SJCRH30 (cell line): Measurements from ENCODE around the gene VASH1. TPM values are rescaled to one million over a fixed set of nuclear protein-coding genes. Genes with fewer than 3 reads are reported as not detected.

Source experiments
- DNase-seq, 2 experiments: peaks; one replicate each; pipeline ENCODE4 v3.0.0-alpha.2; 2015 to 2020
- H3K27ac ChIP-seq: fragments of 250-450 bp; sonication (Bioruptor Pico); 2 replicates; pipeline ENCODE4 v1.5.1; 2020; ENCODE audit warnings: mild to moderate bottlenecking, moderate library complexity
- H3K27me3 ChIP-seq: fragments of 250-450 bp; sonication (Bioruptor Pico); 2 replicates; pipeline ENCODE4 v1.5.1; 2020; ENCODE audit warnings: mild to moderate bottlenecking, moderate library complexity
- H3K36me3 ChIP-seq: fragments of 250-450 bp; sonication (Bioruptor Pico); 2 replicates; pipeline ENCODE4 v1.5.1; 2020; ENCODE audit warnings: mild to moderate bottlenecking, moderate library complexity
- H3K4me1 ChIP-seq: fragments of 250-450 bp; sonication (Bioruptor Pico); 2 replicates; pipeline ENCODE4 v1.5.1; 2020; ENCODE audit warnings: mild to moderate bottlenecking, moderate library complexity
- H3K4me3 ChIP-seq: fragments of 250-450 bp; sonication (Bioruptor Pico); 2 replicates; pipeline ENCODE4 v1.5.1; 2020; ENCODE audit warnings: mild to moderate bottlenecking, moderate library complexity
- H3K9me3 ChIP-seq: fragments of 250-450 bp; sonication (Bioruptor Pico); replicated peaks from 2 replicates; pipeline ENCODE4 v1.5.1; 2020; ENCODE audit warnings: mild to moderate bottlenecking, moderate library complexity
- total RNA-seq: library from RNA; depleted of rRNA; stranded (reverse); fragments of >200 nt; shearing (Covaris generic); gene quantifications from 2 replicates; pipeline ENCODE4 v1.2.3, GENCODE V29; 2014

VASH1 gene
- total RNA-seq, 1 experiment from 2014 or later: 11.5 TPM

GRCh38 chr14:76760331-76761135 lies 735 bp upstream of the VASH1 start:
- peak overlapping the region; percentile 52 for H3K27ac ChIP-seq

GRCh38 chr14:76761960-76762410 lies 717 bp downstream of the VASH1 start:
- DNase-seq: peak in 1 of 2 experiments; percentile 21

More at GRCh38 chr14:76760331-76761135, 735 bp upstream of the VASH1 start:
- DNase-seq: peak in 1 of 2 experiments; percentile 4
- Histone ChIP-seq H3K4me1 (peaks cover 5% of the 10 kb centered on the region), H3K36me3 (no peaks in the 10 kb centered on the region), H3K27me3 (no peaks in the 10 kb centered on the region; the same call in 1 of the 2 replicates), H3K9me3 (no peaks in the 10 kb centered on the region), H3K4me3 (peak overlapping the region; percentile 72)

DNA sequence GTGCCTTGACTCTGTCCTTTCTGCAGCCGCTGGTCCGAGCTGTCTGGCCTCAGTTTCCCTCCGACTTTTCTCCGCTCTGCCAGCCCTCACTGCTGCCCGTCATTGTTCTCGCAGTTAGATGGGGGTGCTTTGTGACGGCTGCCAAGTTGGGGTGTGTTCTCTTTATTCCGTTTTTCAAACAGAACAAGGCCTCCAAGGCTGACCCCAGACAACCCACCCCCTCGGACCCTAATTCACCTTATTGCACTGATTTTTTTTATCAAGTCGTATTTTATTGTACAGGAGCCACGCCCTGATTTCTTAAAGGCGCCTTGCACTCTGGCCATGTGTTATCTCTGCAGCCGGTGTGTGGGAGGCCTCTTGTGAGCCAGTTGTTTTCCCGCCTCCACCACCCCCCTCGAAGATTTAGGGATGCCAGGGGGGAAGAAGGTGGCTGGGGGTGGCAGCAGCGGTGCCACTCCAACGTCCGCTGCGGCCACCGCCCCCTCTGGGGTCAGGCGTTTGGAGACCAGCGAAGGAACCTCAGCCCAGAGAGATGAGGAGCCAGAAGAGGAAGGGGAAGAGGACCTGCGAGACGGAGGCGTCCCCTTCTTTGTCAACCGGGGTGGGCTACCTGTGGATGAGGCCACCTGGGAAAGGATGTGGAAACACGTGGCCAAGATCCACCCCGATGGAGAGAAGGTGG lies 1.3 kb downstream of the VASH1 start:
- H3K36me3 ChIP-seq: no peaks in the 10 kb centered on the region
- no peaks in the 10 kb centered on the region; the same call in 1 of the 2 replicates for H3K27me3 ChIP-seq
- peak overlapping the region; percentile 72 for H3K4me3 ChIP-seq
- no peaks in the 10 kb centered on the region for H3K9me3 ChIP-seq
- no peak for DNase-seq
- H3K4me1 ChIP-seq: peaks cover 5% of the 10 kb centered on the region
- H3K27ac ChIP-seq: no peak overlapping the region

More at GRCh38 chr14:76761960-76762410, 717 bp downstream of the VASH1 start:
- Histone ChIP-seq H3K9me3 (no peaks in the 10 kb centered on the region), H3K27ac (no peak overlapping the region), H3K27me3 (no peaks in the 10 kb centered on the region; the same call in 1 of the 2 replicates), H3K4me3 (peak overlapping the region; percentile 72), H3K4me1 (peaks cover 5% of the 10 kb centered on the region), H3K36me3 (no peaks in the 10 kb centered on the region)

GRCh38 chr14:76763096-76764041 lies 2.1 kb downstream of the VASH1 start:
- no peak for DNase-seq
- H3K27me3 ChIP-seq: no peaks in the 10 kb centered on the region; the same call in 1 of the 2 replicates
- no peak overlapping the region for H3K27ac ChIP-seq
- no peaks in the 10 kb centered on the region for H3K36me3 ChIP-seq
- H3K9me3 ChIP-seq: no peaks in the 10 kb centered on the region
- H3K4me1 ChIP-seq: peaks cover 5% of the 10 kb centered on the region
- no peak overlapping the region for H3K4me3 ChIP-seq

GRCh38 chr14:76765461-76765931 lies 4.2 kb downstream of the VASH1 start:
- H3K4me3 ChIP-seq: no peak overlapping the region
- H3K27ac ChIP-seq: no peak overlapping the region
- H3K4me1 ChIP-seq: peaks cover 5% of the 10 kb centered on the region; the same call in 1 of the 2 replicates
- no peaks in the 10 kb centered on the region for H3K36me3 ChIP-seq
- DNase-seq: no peak
- H3K9me3 ChIP-seq: no peaks in the 10 kb centered on the region
- H3K27me3 ChIP-seq: no peaks in the 10 kb centered on the region

DNA sequence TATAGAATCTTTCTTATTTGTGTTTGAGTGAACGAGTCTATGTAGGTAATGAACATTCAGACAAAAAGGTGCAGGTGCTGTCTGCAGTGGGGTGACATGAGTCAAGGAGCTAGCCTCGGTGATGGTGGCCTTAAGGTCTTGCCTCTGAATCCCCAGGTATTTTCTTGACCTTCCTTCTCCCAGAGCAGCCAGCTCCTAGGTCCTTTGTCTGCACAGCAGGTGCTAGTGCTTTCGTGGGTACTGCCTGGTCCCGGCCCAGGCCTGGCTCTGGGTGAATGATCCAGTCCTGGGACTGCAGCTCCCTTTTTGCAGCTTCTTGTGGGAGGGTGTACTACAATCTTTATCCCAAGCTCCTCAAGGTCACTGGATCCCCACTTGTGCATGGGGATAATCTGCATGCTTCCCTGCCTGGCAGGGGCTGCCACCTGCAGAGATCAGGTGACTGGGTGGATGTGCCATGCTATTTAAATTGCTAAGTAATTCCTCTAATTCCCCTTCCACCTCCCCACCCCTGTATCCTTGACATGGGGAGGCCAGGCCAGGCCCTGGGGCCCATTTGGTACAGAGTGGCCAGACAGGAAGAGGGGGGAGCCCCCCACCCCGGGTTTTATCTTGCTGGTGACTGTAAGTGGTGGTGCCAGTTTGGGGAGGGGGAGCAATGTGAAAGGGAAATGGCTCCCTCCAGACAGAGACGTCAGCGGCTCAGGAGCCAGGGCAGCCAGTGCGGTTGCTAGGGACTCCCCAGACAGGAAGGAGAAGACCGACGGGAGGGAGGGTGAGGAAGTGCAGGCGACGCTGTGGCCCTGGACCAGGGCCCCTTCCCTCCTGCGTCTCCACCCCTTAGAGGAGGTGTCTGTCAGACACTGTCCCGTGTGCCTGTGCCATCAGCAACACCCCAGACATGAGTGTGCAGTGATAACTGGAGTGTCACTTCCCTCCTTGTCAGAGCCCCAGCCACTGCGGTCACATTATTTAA lies 6.7 kb downstream of the VASH1 start:
- no peak for DNase-seq
- H3K4me3 ChIP-seq: no peak overlapping the region
- H3K9me3 ChIP-seq: no peaks in the 10 kb centered on the region
- no peak overlapping the region for H3K27ac ChIP-seq
- H3K36me3 ChIP-seq: no peaks in the 10 kb centered on the region
- H3K27me3 ChIP-seq: no peaks in the 10 kb centered on the region
- H3K4me1 ChIP-seq: no peaks in the 10 kb centered on the region

GRCh38 chr14:76768671-76769500 lies 7.6 kb downstream of the VASH1 start:
- Histone ChIP-seq H3K4me1 (no peaks in the 10 kb centered on the region), H3K27ac (no peak overlapping the region), H3K27me3 (no peaks in the 10 kb centered on the region), H3K36me3 (no peaks in the 10 kb centered on the region), H3K9me3 (no peaks in the 10 kb centered on the region), H3K4me3 (no peak overlapping the region)
- no peak for DNase-seq

DNA sequence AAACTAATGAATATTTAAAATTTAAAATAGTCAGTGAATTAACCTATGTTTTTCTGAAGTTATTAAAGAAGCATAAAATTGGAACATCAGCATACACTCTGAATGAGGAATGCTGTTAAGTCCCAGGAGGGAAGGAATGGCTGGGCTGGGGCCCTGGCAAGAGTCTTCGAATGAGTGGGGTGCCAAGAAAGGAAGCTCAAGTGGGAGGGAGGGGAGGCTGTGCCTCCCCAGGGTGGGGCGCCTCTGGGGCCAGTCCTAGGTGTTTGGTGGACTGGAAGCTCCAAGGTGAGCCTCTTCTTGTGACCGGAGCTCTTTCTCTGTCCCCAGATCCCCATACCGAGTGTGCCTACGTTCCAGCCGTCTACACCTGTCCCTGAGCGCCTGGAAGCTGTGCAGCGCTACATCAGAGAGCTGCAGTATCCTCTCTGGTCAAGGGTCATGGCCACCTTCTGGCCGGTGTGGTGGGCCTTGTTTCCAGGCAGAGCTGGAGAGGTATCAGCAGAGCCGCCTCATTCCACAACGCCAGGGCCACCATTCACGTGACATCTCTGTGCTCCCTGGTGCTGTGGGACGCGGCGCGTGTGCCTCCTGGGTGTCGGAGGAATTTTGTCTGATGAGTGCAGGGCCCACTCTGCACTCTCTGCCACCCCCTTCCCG lies 8.5 kb downstream of the VASH1 start:
- no peak overlapping the region for H3K27ac ChIP-seq

GRCh38 chr14:76770521-76771436 lies 9.5 kb downstream of the VASH1 start:
- DNase-seq: no peak
- no peak overlapping the region for H3K27ac ChIP-seq

More for the DNA sequence above, 8.5 kb downstream of the VASH1 start:
- H3K36me3 ChIP-seq: no peaks in the 10 kb centered on the region
- H3K4me1 ChIP-seq: no peaks in the 10 kb centered on the region
- H3K27me3 ChIP-seq: no peaks in the 10 kb centered on the region
- H3K9me3 ChIP-seq: no peaks in the 10 kb centered on the region
- DNase-seq: no peak
- no peak overlapping the region for H3K4me3 ChIP-seq

GRCh38 chr14:76771437-76771980 lies 10.2 kb downstream of the VASH1 start:
- Histone ChIP-seq H3K4me3 (no peak overlapping the region), H3K27me3 (no peaks in the 10 kb centered on the region), H3K9me3 (no peaks in the 10 kb centered on the region), H3K36me3 (no peaks in the 10 kb centered on the region), H3K4me1 (no peaks in the 10 kb centered on the region), H3K27ac (no peak overlapping the region)
- DNase-seq: no peak

More at GRCh38 chr14:76770521-76771436, 9.5 kb downstream of the VASH1 start:
- Histone ChIP-seq H3K4me1 (no peaks in the 10 kb centered on the region), H3K36me3 (no peaks in the 10 kb centered on the region), H3K9me3 (no peaks in the 10 kb centered on the region), H3K27me3 (no peaks in the 10 kb centered on the region), H3K4me3 (no peak overlapping the region)
